Thyroid gland (tissue), 4 donors: Measurements from ENCODE around the gene DOP1A.

Experiments
- POLR2A ChIP-seq, 2 donors: fragments of 450-650 bp; IDR thresholded peaks; one replicate each; pipeline ENCODE4 v1.6.1; 2017; ENCODE audit warnings: antibody characterized with exemption in 2 of 2, mild to moderate bottlenecking in 2 of 2, moderate library complexity in 1 of 2
- TF ChIP-seq, protein P1 (sequence below), 6 experiments: fragments of 200-600 bp in 3 of 6; fragments of 450-650 bp in 3 of 6; sonication (generic) in 3 of 6; IDR thresholded peaks; one replicate each; pipeline ENCODE4 v1.5.1; 2016 to 2019; ENCODE audit warnings: antibody characterized with exemption in 6 of 6, mild to moderate bottlenecking in 2 of 6, inconsistent platforms in 1 of 6, moderate library complexity in 1 of 6

DNA sequence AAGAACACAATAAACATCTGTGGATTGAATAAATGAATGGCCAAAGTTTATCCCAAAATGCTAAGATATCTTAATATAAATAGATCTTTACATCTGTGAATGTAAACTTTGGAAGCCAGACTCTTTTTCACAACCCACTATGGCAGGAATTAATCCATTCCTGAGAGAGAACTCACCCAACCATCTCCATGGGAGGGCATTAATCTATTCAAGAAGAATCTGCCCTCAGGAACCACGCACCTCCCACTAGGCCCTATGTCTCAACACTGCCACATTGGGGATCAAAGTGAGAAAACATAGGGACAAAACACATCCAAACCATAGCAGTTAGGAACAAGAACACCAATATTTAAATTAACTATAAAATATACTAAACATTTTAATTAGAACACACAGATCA lies 5.2 kb upstream of the DOP1A start:
- no peak for TF ChIP-seq POLR2A (IDR thresholded peaks at IDR 0.05)
- TF ChIP-seq, protein P1, sequence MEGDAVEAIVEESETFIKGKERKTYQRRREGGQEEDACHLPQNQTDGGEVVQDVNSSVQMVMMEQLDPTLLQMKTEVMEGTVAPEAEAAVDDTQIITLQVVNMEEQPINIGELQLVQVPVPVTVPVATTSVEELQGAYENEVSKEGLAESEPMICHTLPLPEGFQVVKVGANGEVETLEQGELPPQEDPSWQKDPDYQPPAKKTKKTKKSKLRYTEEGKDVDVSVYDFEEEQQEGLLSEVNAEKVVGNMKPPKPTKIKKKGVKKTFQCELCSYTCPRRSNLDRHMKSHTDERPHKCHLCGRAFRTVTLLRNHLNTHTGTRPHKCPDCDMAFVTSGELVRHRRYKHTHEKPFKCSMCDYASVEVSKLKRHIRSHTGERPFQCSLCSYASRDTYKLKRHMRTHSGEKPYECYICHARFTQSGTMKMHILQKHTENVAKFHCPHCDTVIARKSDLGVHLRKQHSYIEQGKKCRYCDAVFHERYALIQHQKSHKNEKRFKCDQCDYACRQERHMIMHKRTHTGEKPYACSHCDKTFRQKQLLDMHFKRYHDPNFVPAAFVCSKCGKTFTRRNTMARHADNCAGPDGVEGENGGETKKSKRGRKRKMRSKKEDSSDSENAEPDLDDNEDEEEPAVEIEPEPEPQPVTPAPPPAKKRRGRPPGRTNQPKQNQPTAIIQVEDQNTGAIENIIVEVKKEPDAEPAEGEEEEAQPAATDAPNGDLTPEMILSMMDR (IDR thresholded peaks at IDR 0.05) = no peak
